ENCODE measurements around the gene GPBP1L1. TPM values are rescaled to one million over a fixed set of nuclear protein-coding genes. Genes with fewer than 3 reads are reported as not detected.

The GPBP1L1 gene
- total and polyA plus RNA-seq, 9 of the 15 experiments (the other 6 are each of a cell fraction or from before 2014, with no cell fraction given): 86.0 to 216 (median 138) TPM

GRCh38 chr1:45686015-45686287 lies 382 bp downstream of the GPBP1L1 start (continued):
- no peak for TF ChIP-seq E2F1 (CRISPR knock-in tag; IDR thresholded peaks at IDR 0.05)
- TF ChIP-seq ZNF584 (CRISPR knock-in tag; IDR thresholded peaks at IDR 0.05; ENCODE audit: low read depth): no peak
- no peak for TF ChIP-seq ZNF217 (CRISPR knock-in tag; IDR thresholded peaks at IDR 0.05)
- TF ChIP-seq VEZF1 (CRISPR knock-in tag; IDR thresholded peaks at IDR 0.05): no peak
- TF ChIP-seq MYBL2 (IDR thresholded peaks at IDR 0.05; ENCODE audit: low read depth): no peak
- TF ChIP-seq MYBL2 (CRISPR knock-in tag; IDR thresholded peaks at IDR 0.05; ENCODE audit: borderline replicate concordance): no peak
- TF ChIP-seq ZNF24 (IDR thresholded peaks at IDR 0.05): no peak
- no peak for TF ChIP-seq JUNB (CRISPR knock-in tag; conservative IDR thresholded peaks at IDR 0.05)
- no peak for TF ChIP-seq SLC30A9 (CRISPR knock-in tag; IDR thresholded peaks at IDR 0.05)
- TF ChIP-seq ZNF512 (tag; IDR thresholded peaks at IDR 0.05): no peak
- TF ChIP-seq FOXA3 (CRISPR knock-in tag; conservative IDR thresholded peaks at IDR 0.05 in 1 of 2, IDR thresholded peaks at IDR 0.05 in 1 of 2): no peak
- TF ChIP-seq DNMT1 (IDR thresholded peaks at IDR 0.05): no peak
- no peak for TF ChIP-seq NFYB (IDR thresholded peaks at IDR 0.05; ENCODE audit: extremely low read depth, insufficient read length)
- TF ChIP-seq ZNF174 (CRISPR knock-in tag; IDR thresholded peaks at IDR 0.05): no peak
- no peak for TF ChIP-seq SP2 (IDR thresholded peaks at IDR 0.05; ENCODE audit: extremely low read depth, low read depth, low read length, poor library complexity, severe bottlenecking)
- TF ChIP-seq ARID2 (IDR thresholded peaks at IDR 0.05): no peak
- no peak for TF ChIP-seq ILF3 (IDR thresholded peaks at IDR 0.05; ENCODE audit: borderline replicate concordance)
- TF ChIP-seq ZNF511 (CRISPR knock-in tag; IDR thresholded peaks at IDR 0.05): peak; percentile 79
- TF ChIP-seq TCF15 (CRISPR knock-in tag; IDR thresholded peaks at IDR 0.05): no peak
- peak; percentile 17 for TF ChIP-seq CCNT2 (IDR thresholded peaks at IDR 0.05; ENCODE audit: borderline replicate concordance, extremely low read depth, insufficient read length, low read depth, low read length)
- no peak for TF ChIP-seq TRIM24 (IDR thresholded peaks at IDR 0.05)
- no peak; the same call in 1 of the 2 replicates for TF ChIP-seq TFAP4 (CRISPR knock-in tag; IDR thresholded peaks at IDR 0.05; ENCODE audit: borderline replicate concordance)
- no peak for TF ChIP-seq RBBP5 (IDR thresholded peaks at IDR 0.05; ENCODE audit: borderline replicate concordance, insufficient read depth, low read length, poor library complexity, severe bottlenecking)
- no peak for TF ChIP-seq MTA1 (IDR thresholded peaks at IDR 0.05; ENCODE audit: borderline replicate concordance)

All from K562 (cell line).